GM19238 (cell line): Measurements from ENCODE around the gene NR1D2.
A peak's percentile ranks its signal among the peaks of the same experiment; 100 is the strongest.
"Not testable (repeated sequence)": the region's sequence is repeated elsewhere in the genome, so short reads cannot be mapped to it uniquely, and the experiment has no call there.

Experiments used
- DNase-seq: peaks from one replicate; pipeline ENCODE4 v3.0.0; 2011; ENCODE audit warnings: low spot score; ENCODE audit not compliant: insufficient read length

NR1D2 gene

DNA sequence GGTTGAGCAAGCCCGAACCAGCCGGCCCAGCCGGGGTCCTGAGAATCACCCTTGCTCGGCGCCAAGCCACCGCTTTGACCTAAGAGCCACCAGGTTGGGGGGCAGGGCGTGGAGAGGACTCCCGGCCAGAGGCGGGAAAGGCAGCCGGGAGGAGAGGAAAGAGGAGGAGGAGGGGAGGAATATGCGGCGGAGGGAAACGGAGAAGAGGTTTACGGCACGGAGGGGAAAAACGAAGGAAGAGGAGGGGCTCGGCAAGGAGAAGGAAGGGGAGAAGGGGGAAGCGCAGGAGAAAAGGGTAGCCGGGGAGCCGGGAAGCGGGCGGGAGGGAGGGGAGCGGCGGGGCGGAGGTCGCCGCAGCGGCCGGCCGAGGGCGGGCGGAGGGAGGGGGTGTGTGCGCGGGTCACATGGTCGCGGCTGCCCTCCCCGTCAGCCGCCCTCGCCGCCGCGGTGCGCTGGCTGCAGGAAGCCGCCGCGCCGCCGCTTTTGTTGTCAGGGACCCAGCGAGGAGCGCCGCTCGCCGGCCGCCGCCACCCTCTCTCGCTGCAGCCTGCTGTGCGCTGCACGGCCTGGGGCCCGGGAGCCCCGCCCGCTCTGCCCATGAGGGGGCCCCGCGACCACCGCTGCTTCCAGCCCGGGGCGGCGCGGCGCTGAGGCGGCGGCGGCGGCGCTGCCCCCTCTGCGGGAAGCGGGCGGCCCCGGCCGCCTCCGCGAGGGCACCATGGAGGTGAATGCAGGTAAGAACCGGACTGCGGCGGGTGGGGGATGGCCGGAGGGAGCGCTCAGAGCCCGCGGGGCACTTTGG lies at the start of gene NR1D2:
Gene NR1D2 (plus strand): TSS at position 426 of the 802 bp plus-strand sequence. CDS start 293 bp downstream, at position 719.
- DNase-seq, result peak; percentile 83

- no peak for DNase-seq
Measured at GRCh38 chr3:23900744-23901143, 44.3 kb upstream of the NR1D2 start.

DNA sequence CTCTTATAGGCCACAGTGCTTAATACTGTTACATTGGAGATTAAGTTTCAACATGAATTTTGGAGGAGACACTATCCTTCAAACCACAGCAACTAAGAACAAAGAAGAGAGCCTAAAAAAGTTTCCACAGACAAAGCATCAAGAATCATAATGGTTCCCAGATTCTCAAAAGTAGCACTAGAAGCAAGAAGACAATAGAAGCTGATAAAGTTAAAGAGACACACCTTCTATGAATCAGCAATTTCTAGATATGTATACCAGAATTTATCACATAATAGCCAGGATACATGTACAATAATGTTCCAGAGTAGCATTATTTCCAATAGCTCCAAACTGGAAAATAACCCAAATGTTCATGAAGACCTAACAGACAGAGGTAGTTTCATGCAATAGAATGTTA lies 40.5 kb upstream of the NR1D2 start:
- no peak for DNase-seq

DNA sequence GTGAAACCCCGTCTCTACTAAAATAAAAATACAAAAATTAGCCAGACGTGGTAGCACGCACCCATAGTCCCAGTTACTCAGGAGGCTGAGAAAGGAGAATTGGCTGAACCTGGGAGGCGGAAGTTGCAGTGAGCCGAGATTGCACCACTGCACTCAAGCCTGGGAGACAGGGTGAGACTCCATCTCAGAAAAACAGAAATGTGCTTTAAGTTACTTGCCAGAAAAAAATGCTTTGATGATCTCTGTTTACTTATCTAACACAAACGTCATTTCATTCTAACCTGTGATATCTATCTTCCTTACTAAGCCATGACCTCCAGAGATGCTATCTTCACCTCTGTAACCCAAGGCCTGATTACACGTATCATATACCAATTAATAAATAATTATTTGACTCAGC lies 35.7 kb upstream of the NR1D2 start:
- DNase-seq, result no peak

DNA sequence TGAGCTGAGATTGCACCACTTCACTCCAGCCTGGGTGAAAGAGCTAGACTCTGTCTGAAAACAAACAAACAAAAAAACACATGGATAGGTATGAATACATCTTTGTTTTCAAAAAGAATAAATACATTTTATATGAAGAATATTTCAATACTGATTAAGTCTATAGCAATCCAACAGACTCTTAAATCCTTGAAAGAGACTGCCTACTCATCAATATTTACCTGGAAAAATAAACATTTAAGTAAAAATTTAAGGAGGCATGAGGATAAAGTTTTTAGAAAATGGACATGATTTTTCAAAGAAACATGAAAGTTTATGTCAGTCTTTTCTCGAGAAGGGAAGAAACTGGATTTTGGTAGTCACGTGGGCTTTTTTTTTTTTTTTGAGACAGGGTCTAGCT lies 33.7 kb upstream of the NR1D2 start:
- DNase-seq, result no peak

DNA sequence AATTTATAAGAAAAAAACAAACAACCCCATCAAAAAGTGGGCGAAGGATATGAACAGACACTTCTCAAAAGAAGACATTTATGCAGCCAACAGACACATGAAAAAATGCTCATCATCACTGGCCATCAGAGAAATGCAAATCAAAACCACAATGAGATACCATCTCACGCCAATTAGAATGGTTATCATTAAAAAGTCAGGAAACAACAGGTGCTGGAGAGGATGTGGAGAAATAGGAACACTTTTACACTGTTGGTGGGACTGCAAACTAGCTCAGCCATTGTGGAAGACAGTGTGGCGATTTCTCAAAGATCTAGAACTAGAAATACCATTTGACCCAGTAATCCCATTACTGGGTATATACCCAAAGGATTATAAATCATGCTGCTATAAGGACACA lies 32.8 kb upstream of the NR1D2 start:
- not testable (repeated sequence) for DNase-seq

GRCh38 chr3:23913182-23913581 lies 31.9 kb upstream of the NR1D2 start:
- no peak for DNase-seq

- no peak for DNase-seq
Measured at GRCh38 chr3:23913873-23914743, 31.0 kb upstream of the NR1D2 start.

DNA sequence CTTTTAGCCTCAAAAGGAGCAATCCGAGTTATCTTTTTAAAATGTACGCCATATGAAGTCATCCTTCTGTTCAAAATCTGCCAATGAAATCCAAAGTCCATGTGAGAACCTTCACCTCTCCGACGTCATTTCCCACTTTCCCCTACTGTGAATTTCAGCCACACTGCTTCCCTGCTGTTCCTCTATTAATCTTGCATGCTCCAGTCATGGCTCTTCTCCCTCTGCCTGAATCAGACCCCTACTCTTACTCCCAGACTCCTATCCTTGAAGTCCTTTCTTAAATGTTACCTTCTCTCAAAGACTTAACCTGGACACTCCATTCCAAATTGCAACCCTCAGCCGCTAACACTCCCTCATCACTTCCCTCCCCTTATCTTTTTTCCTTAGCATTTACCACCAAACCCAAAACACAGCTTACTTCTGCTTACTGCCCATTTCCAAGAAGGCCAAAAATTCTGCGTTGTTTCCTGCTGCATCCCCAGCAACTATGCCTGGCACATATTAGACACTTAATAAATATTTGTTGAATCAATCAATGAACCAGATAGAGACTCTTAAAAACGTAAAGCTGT lies 29.5 kb upstream of the NR1D2 start:
- no peak for DNase-seq

- peak; percentile 45 for DNase-seq
Measured at GRCh38 chr3:23916152-23916885, 28.8 kb upstream of the NR1D2 start.

DNA sequence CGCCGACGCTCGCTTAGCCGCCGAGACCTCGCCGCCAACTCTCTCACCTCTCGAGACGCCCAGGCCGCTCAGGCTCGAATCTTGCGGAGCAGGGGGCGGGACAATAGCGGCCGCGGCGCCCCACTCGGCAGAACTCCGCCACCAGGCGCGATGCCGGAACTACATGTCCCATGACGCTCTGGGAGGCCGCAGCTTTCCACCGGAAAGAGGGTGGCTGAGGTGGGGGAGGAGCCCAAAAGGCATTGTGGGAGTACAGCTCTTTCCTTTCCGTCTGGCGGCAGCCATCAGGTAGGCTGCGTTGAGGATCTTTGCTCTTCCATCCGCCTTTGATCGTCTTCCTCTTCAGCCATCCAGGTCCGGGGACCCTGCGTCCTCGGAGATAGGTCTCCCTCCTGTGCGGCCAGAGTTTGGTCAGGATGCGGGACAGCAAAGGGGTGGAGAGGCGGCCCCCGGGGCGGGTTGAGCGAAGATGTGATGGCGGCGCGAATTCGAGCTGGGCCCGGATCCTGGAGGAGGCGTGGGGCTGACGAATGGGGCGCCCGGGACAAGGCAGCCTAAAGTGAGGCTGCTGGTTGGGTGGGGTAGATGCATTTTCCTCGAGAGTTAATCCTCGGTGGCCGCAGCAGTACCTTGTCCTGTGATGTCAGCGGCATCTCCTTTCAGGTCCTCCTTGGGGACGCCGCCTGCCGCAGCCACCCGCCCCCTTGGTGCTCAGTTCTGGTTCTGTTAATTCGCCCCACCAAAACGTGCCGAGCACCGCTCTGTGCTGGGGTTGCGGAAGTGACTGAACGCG lies 28.0 kb upstream of the NR1D2 start, which contains the start of the genes NKIRAS1 and RPL15:
Gene NKIRAS1 (minus strand): TSS at position 105 of the 793 bp plus-strand sequence. CDS start 6,086 bp downstream, outside the sequence.
Gene RPL15 (plus strand): TSS at position 247 of the 793 bp plus-strand sequence. CDS start 728 bp downstream, outside the sequence.
- peak; percentile 89 for DNase-seq

- not testable (repeated sequence) for DNase-seq
Measured at GRCh38 chr3:23917679-23918303, 27.3 kb upstream of the NR1D2 start.

DNA sequence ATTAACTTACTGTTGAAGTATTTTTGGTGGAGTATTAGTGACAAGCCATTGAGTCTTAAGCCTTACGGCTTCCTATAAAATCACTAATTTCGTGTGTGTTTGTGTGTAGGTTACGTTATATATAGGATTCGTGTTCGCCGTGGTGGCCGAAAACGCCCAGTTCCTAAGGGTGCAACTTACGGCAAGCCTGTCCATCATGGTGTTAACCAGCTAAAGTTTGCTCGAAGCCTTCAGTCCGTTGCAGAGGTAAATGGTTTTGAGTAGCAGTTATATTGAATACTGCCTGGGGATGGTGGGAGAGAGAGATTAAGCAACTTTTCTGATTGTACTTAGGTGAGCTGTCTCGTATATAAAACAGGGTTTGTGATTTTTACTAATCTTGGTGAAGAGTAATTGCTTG lies 26.8 kb upstream of the NR1D2 start:
- DNase-seq, result not testable (repeated sequence)

DNA sequence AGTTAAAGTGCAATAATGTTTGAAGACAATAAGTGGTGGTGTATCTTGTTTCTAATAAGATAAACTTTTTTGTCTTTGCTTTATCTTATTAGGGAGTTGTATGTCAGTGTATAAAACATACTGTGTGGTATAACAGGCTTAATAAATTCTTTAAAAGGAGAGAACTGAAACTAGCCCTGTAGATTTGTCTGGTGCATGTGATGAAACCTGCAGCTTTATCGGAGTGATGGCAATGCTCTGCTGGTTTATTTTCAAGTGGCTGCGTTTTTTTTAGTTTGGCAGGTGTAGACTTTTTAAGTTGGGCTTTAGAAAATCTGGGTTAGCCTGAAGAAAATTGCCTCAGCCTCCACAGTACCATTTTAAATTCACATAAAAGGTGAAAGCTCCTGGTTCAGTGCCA lies 25.5 kb upstream of the NR1D2 start:
- DNase-seq, result no peak

GRCh38 chr3:23920151-23920655 lies 24.9 kb upstream of the NR1D2 start:
- DNase-seq, result no peak

- DNase-seq, result no peak
Measured at GRCh38 chr3:23921052-23921511, 24.0 kb upstream of the NR1D2 start.

DNA sequence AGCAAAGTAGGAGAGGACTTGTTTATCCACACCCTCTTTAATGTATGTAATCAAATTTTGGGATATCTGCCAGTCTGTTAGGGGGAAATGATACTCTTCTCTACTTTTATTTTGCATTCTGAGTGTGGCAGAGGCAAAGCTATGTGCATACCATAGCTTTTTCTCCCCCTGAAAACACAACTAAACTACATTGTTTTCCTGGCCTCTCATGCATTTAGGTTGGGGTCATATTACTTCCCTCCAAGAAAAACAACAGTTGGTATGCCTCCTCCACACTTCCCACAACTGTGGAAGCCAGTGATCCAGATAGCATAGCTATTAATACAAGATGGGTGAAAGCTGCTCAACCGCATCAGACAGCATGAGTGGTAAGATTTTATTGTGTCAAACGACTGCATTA lies 21.3 kb upstream of the NR1D2 start:
- DNase-seq, result no peak

DNA sequence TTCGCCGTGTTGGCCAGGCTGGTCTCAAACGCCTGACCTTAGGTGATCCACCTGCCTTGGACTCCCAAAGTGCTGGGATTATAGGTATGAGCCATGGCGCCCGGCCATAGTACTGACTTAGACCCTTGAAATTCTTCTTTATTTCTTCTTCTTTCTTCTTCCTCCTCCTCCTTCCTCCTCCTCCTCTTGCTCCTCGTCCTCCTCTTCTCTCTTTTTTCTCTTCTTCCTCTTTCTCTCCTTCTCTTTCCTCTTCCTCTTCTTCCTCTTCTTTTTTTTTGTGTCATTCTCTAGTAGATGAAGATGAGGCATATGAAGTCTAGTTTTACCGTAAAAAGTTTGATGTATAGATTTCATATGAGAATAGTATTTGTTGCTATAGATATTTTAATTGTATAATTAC lies 18.8 kb upstream of the NR1D2 start:
- DNase-seq, result no peak

GRCh38 chr3:23926736-23927135 lies 18.4 kb upstream of the NR1D2 start:
- DNase-seq, result no peak
